Neural crest cell (in vitro differentiated cells): ENCODE results near the gene CHCHD6. TPM values are rescaled to one million over a fixed set of nuclear protein-coding genes. Genes with fewer than 3 reads are reported as not detected.

ENCODE experiments used
- DNase-seq: peaks from one replicate; pipeline ENCODE4 v3.0.0; 2021; ENCODE audit warnings: low read depth, mixed read lengths, low spot score
- H3K27ac Mint-ChIP-seq: one replicate; pipeline ENCODE4 v1.8.0; 2021; ENCODE audit warnings: mild to moderate bottlenecking, mixed read lengths; ENCODE audit not compliant: unreplicated experiment
- H3K27me3 Mint-ChIP-seq: 2 replicates; pipeline ENCODE4 v1.8.0; 2021; ENCODE audit warnings: low read depth, mild to moderate bottlenecking, mixed read lengths
- H3K36me3 Mint-ChIP-seq: 2 replicates; pipeline ENCODE4 v1.8.0; 2021; ENCODE audit warnings: low read depth, mild to moderate bottlenecking, mixed read lengths
- H3K4me1 Mint-ChIP-seq: 2 replicates; pipeline ENCODE4 v1.8.0; 2021; ENCODE audit warnings: mixed read lengths
- H3K4me3 Mint-ChIP-seq: one replicate; pipeline ENCODE4 v1.8.0; 2021; ENCODE audit warnings: mild to moderate bottlenecking, mixed read lengths
- H3K9me3 Mint-ChIP-seq: 2 replicates; pipeline ENCODE4 v1.8.0; 2021; ENCODE audit warnings: mixed read lengths
- CTCF ChIP-seq: fragments of 200-600 bp; sonication (generic); conservative IDR thresholded peaks from 2 replicates; pipeline ENCODE4 v1.5.0; 2021; ENCODE audit warnings: antibody characterized with exemption, mild to moderate bottlenecking
- total RNA-seq: library from RNA; stranded (reverse); gene quantifications from 2 replicates; pipeline ENCODE4 v1.2.1, GENCODE V29; 2021

CHCHD6 gene
- total RNA-seq, 1 donor from 2014 or later = 32.9 TPM

GRCh38 chr3:126910231-126910630 is 206.2 kb downstream of the CHCHD6 start:
- DNase-seq = no peak
- Mint-ChIP-seq H3K36me3 (peaks cover 9% of the 10 kb centered on the region), H3K27me3 (no peaks in the 10 kb centered on the region), H3K27ac (peak overlapping the region; percentile 78), H3K9me3 (no peaks in the 10 kb centered on the region), H3K4me3 (no peak overlapping the region), H3K4me1 (peaks cover 25% of the 10 kb centered on the region)
- TF ChIP-seq CTCF = no peak

GRCh38 chr3:126911162-126912026 is 207.4 kb downstream of the CHCHD6 start:
- Mint-ChIP-seq H3K9me3 (no peaks in the 10 kb centered on the region), H3K4me3 (no peak overlapping the region), H3K36me3 (peaks cover 9% of the 10 kb centered on the region), H3K27me3 (no peaks in the 10 kb centered on the region), H3K27ac (peak overlapping the region; percentile 88), H3K4me1 (peaks cover 25% of the 10 kb centered on the region)
- no peak for DNase-seq
- TF ChIP-seq CTCF = no peak

- peaks cover 9% of the 10 kb centered on the region for H3K36me3 Mint-ChIP-seq
- H3K27ac Mint-ChIP-seq = peak overlapping the region; percentile 78
- no peak overlapping the region for H3K4me3 Mint-ChIP-seq
- DNase-seq = no peak
- H3K9me3 Mint-ChIP-seq = no peaks in the 10 kb centered on the region
- peaks cover 25% of the 10 kb centered on the region for H3K4me1 Mint-ChIP-seq
- H3K27me3 Mint-ChIP-seq = no peaks in the 10 kb centered on the region
- TF ChIP-seq CTCF = no peak
Measured at GRCh38 chr3:126912027-126912422, 208.0 kb downstream of the CHCHD6 start.

GRCh38 chr3:126912491-126913195 is 208.6 kb downstream of the CHCHD6 start:
- no peak for DNase-seq
- peaks cover 25% of the 10 kb centered on the region for H3K4me1 Mint-ChIP-seq
- no peaks in the 10 kb centered on the region for H3K9me3 Mint-ChIP-seq
- H3K36me3 Mint-ChIP-seq = peaks cover 9% of the 10 kb centered on the region
- no peak overlapping the region for H3K4me3 Mint-ChIP-seq
- no peak for TF ChIP-seq CTCF
- H3K27me3 Mint-ChIP-seq = no peaks in the 10 kb centered on the region
- no peak overlapping the region for H3K27ac Mint-ChIP-seq

- Mint-ChIP-seq H3K27ac (no peak overlapping the region), H3K4me3 (no peak overlapping the region), H3K36me3 (peaks cover 9% of the 10 kb centered on the region), H3K4me1 (peaks cover 23% of the 10 kb centered on the region), H3K27me3 (no peaks in the 10 kb centered on the region), H3K9me3 (no peaks in the 10 kb centered on the region)
- no peak for TF ChIP-seq CTCF
- no peak for DNase-seq
Measured at GRCh38 chr3:126913524-126913923, 209.5 kb downstream of the CHCHD6 start.
